ENCODE measurements around the gene STARD4.

Gene STARD4

GRCh38 chr5:111520908-111521307 lies 8.6 kb upstream of the STARD4 start:
- no peak for DNase-seq

- no peak for DNase-seq
Observed at GRCh38 chr5:111518777-111519176, 6.4 kb upstream of the STARD4 start.

- DNase-seq = no peak
Observed at GRCh38 chr5:111517853-111518501, 5.6 kb upstream of the STARD4 start.

DNA sequence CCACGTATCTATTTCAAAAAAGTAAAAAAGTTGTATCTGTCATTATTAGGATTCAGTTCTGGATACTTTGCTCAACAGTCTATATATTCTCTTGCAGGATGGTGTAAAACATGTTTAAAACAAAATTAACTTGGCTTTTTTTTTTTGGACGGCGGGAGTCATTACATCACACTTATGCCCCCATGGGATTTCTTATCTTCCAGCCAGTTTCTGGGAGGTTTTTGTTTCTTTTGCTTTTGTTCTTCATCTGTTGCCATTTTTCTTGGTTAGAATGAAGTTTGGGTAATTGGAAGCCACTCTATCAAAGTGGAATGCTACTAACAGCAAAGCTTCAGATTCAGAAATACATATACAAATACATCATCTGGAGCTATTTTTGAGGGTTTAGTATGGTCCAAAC lies 1.8 kb upstream of the STARD4 start:
- DNase-seq = no peak

GRCh38 chr5:111513131-111513520 lies 791 bp upstream of the STARD4 start:
- no peak for DNase-seq

DNA sequence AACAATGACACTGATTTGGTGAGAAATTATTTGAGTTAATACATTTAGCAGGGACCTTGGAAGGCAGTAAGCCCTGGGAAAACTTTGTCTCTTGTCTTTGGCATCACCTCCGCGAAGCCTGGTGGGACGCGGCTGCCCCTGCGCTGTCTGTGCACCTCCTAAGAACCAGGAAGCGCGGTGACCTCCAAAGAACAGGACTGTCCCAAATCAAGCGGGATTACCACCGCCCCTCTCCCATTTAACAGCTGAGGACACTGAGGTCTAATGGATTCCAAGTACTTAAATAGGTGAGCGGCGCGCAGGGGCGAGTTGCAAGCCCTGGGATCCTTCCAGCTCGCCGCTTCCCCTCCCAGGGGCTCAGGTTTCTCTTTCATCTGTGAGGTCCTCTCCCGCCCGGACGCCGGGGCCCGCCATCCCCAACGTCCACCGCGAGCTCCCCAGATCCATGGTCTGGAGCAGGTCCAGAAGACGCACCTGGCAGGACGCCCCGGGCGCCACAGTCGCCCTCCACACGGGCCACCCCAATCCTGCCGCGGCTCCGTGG lies 432 bp downstream of the STARD4 start:
- peak; percentile 35 for DNase-seq

- peak; percentile 61 for DNase-seq
Observed at GRCh38 chr5:111511174-111511830, 1.0 kb downstream of the STARD4 start.

DNA sequence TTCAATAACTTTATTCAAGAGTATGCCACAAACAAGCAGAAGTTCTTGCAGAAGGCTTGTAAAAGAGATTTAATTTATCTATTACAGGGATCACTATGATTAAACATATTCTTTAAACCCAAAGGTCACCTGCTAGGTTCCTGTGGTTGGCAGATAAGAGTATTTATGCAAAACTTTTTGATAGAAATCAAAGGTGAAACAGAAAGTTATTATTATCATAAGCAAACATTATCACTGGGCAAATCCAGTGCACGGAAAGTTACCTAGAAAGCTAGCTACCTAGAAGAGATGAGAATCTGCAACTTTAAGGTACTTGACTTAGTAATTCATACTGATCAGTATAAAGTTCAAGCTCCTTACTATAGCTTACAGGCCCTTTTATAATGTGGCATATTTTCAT lies 3.2 kb downstream of the STARD4 start:
- no peak for DNase-seq

DNA sequence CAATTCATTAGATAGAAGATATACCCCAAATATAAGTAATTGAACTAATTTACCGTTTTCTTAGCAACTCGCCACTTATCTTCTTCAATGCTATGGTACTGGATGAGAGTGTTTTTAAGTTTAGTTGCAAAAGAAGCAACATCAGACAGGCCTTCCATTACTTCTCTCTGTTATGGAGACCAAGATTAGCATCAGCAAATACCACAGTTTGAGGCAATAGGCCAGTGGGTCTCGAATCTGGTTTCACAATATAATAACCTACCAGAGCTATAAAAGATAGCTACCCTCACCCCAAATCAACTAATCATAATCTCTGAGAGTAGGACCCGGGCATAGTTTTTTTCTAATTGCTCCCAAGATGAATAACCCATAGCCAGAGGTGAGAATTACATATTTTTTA lies 5.1 kb downstream of the STARD4 start:
- no peak for DNase-seq

GRCh38 chr5:111505096-111505495 lies 7.2 kb downstream of the STARD4 start:
- no peak for DNase-seq

DNA sequence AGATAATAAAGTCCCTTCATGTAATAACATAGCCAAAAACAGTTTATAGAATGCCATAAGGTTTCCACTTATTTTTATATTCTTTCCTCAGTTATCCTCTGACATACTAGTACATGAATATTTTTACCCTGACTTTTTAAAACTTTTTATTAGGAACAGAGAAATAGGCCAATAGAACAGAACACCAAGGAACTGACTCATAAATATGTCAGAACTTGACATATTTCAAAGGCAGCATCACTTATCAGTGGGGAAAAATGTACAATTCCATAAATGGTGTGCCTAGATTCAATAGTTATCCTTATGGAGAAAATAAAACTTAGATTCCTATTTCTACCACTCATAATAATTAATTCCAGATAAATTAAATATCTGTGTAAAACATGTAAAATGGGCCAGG lies 9.4 kb downstream of the STARD4 start:
- DNase-seq = peak; percentile 73

- no peak for DNase-seq
Observed at GRCh38 chr5:111498346-111498745, 14.0 kb downstream of the STARD4 start.

DNA sequence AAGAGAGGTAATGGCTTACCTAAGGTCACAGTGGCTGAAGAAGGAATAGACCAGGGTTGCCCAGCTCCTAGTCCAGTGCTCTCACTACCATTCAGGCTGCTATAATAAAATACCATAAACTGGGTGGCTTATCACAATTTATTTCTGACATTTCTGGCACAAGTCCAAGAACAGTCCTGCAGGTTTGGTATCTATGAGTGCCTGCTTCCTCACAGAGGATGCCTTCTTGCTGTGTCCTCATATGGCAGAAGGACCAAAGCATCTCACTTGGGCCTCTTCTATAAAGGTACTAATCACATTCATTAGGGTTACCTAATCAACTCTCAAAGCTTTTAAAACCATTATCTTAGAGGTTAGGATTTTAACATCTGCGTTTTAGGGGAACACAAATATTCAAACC lies 17.2 kb downstream of the STARD4 start:
- DNase-seq = no peak

DNA sequence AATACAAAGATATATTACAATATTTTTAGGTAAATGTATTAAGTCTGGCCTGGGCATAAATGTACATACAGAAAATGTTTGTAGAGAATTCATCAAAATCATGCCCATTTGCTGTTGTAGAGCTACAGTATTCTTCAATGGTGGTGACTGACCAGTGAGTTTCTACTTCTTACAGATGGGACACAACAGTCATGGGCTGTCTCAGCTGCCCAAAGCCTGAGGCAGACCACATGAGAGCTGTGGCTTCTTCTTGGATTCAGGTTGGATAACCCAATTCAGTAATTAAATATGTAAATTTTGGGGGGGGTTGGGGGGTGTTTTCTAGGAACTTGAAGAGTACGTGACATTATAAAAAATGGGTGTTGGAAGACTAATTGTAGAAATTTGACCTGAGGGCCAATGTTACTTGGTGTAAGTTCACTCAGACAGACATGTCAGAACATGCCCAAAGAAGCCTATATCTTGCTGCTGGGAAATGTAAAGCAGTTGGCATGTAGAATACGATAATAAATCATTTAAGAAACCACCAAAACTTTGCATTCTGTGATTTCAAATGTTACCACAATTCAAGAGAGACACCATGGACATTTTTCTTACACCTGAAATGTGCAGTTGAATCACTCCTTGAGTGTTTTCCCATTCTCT lies 17.9 kb downstream of the STARD4 start:
- DNase-seq = peak; percentile 45

- no peak for DNase-seq
Observed at GRCh38 chr5:111493031-111493430, 19.3 kb downstream of the STARD4 start.

DNA sequence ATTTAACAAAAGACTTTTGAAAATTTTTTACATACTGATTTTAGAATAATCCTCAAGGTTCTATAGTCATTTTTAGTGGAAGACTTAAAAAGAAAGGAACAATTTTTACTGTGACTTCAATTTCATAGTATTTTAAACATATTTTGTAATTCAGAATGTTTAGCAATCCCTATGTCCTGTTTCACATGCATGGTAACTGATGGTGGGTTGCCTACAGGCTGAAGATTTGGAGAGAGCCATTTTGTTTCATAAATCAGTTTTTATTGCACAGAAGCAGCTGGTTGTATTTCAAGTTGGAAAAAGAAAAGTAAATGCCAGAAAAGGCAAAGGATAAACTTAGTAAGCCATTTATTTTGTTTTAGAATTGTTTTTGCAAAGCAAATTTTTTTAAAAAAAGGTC lies 24.0 kb downstream of the STARD4 start:
- DNase-seq = no peak

DNA sequence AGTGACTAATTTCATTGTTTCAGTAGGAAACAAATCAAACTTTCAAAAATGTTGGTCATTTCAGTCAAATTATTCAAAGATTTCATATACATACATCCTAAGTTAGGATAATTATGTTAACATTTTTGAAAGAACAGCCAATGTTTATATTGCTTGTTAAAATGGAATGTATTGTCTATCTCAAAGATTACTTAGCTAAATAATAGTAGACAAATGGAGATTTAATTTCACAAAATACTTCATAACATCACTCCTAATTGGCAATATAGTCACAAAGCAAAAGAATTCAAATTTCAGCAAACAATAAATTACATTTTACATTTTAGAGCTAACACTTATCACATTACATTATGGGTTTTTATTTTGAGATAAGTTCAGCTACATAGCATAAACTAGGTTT lies 25.4 kb downstream of the STARD4 start:
- DNase-seq = no peak

GRCh38 chr5:111486055-111486454 lies 26.3 kb downstream of the STARD4 start:
- DNase-seq = no peak

- DNase-seq = no peak
Observed at GRCh38 chr5:111480346-111480745, 32.0 kb downstream of the STARD4 start.

DNA sequence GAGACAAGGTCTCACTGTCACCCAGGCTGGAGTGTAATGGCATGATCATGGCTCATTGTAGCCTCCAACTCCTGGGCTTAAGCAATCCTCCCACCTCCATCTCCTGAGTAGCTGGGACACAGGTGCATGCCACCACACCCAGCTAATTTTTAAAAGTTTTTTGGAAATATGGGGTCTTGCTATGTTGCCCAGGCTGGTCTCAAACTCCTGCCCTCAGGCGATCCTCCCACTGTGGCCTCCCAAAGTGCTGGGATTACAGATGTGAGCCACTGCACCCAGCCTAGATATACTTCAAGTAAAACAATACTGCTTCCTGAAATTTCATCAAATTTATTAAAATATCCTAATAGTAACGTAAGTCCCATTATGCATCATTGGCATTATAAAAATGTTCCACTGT lies 33.4 kb downstream of the STARD4 start:
- DNase-seq = no peak

DNA sequence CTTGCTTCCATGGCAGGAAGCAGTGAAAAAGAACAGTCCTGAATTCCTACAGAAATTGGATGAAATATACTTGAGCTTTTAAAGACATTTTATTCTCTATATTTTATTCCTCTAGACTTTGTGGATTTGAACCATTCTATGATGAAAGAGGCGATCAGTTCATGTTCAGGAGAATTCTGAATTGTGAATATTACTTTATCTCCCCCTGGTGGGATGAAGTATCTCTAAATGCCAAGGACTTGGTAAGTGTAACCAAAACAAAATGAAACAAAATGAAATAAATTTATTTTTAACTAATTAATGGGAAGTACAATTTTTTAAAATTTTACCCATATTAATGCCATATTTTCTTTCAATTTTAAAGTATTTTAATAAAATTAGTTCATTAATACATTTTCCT lies 34.1 kb downstream of the STARD4 start:
- peak; percentile 16 for DNase-seq

GRCh38 chr5:111472579-111472978 lies 39.8 kb downstream of the STARD4 start:
- DNase-seq = no peak

GRCh38 chr5:111472096-111472495 lies 40.2 kb downstream of the STARD4 start:
- no peak for DNase-seq

- DNase-seq = no peak
Observed at GRCh38 chr5:111469903-111470302, 42.4 kb downstream of the STARD4 start.
